ENCODE measurements around the gene BABAM2. TPM values are rescaled to one million over a fixed set of nuclear protein-coding genes. Genes with fewer than 3 reads are reported as not detected.
A peak's percentile ranks its signal among the peaks of the same experiment; 100 is the strongest.
"Not testable (repeated sequence)": the region's sequence is repeated elsewhere in the genome, so short reads cannot be mapped to it uniquely, and the experiment has no call there.

The BABAM2 gene
- total RNA-seq, 2 donors from 2014 or later, result 53.8 to 66.6 TPM

GRCh38 chr2:27954771-27955383 lies 64.3 kb downstream of the BABAM2 start:
- H3K36me3 Mint-ChIP-seq, result peaks cover 31% of the 10 kb centered on the region
- H3K4me1 Mint-ChIP-seq (ENCODE audit: low read depth in 2 of 2), result peaks cover 59 to 94% of the 10 kb centered on the region in 2 donors
- no peaks in the 10 kb centered on the region for H3K27me3 Mint-ChIP-seq
- ATAC-seq (peak; percentile 86 to 90), DNase-seq (ENCODE audit: low spot score) (peak; percentile 72)
- H3K27ac Mint-ChIP-seq, result peak overlapping the region; percentile 90 to 94
- peak overlapping the region; percentile 77 for H3K4me3 Mint-ChIP-seq
- no peaks in the 10 kb centered on the region for H3K9me3 Mint-ChIP-seq

GRCh38 chr2:27955384-27956161 lies 65.0 kb downstream of the BABAM2 start:
- no peaks in the 10 kb centered on the region for H3K27me3 Mint-ChIP-seq
- DNase-seq (ENCODE audit: low spot score), result no peak
- H3K27ac Mint-ChIP-seq, result peak overlapping the region; percentile 90 to 94
- ATAC-seq, result no peak
- H3K36me3 Mint-ChIP-seq, result peaks cover 31% of the 10 kb centered on the region
- H3K9me3 Mint-ChIP-seq, result no peaks in the 10 kb centered on the region
- peaks cover 65 to 97% of the 10 kb centered on the region in 2 donors for H3K4me1 Mint-ChIP-seq (ENCODE audit: low read depth in 2 of 2)
- H3K4me3 Mint-ChIP-seq, result peak overlapping the region; percentile 77

- Mint-ChIP-seq H3K27me3 (no peaks in the 10 kb centered on the region), H3K27ac (peak overlapping the region; percentile 90 to 94), H3K36me3 (peaks cover 22% of the 10 kb centered on the region), H3K4me3 (peak overlapping the region; percentile 56), H3K4me1 (ENCODE audit: low read depth in 2 of 2) (peaks cover 65 to 94% of the 10 kb centered on the region in 2 donors), H3K9me3 (no peaks in the 10 kb centered on the region)
- DNase-seq (ENCODE audit: low spot score) (no peak), ATAC-seq (no peak)
These were observed 66.4 kb downstream of the BABAM2 start for GRCh38 chr2:27956888-27957287.

GRCh38 chr2:27958711-27959378 lies 68.3 kb downstream of the BABAM2 start:
- peaks cover 58 to 81% of the 10 kb centered on the region in 2 donors for H3K4me1 Mint-ChIP-seq (ENCODE audit: low read depth in 2 of 2)
- H3K27ac Mint-ChIP-seq, result peak overlapping the region; percentile 90 to 94
- H3K36me3 Mint-ChIP-seq, result peaks cover 12% of the 10 kb centered on the region
- H3K9me3 Mint-ChIP-seq, result no peaks in the 10 kb centered on the region
- no peak for ATAC-seq
- no peak for DNase-seq (ENCODE audit: low spot score)
- no peaks in the 10 kb centered on the region for H3K27me3 Mint-ChIP-seq
- H3K4me3 Mint-ChIP-seq, result peak overlapping the region; percentile 79

- Mint-ChIP-seq H3K27ac (peak overlapping the region; percentile 90 to 94), H3K4me1 (ENCODE audit: low read depth in 2 of 2) (peaks cover 58 to 78% of the 10 kb centered on the region in 2 donors), H3K27me3 (no peaks in the 10 kb centered on the region), H3K4me3 (peak overlapping the region; percentile 79), H3K36me3 (peaks cover 12% of the 10 kb centered on the region), H3K9me3 (no peaks in the 10 kb centered on the region)
- ATAC-seq (no peak), DNase-seq (ENCODE audit: low spot score) (no peak)
These were observed 69.0 kb downstream of the BABAM2 start for GRCh38 chr2:27959496-27959895.

- Mint-ChIP-seq H3K27me3 (no peaks in the 10 kb centered on the region), H3K4me1 (ENCODE audit: low read depth in 2 of 2) (peaks cover 49 to 72% of the 10 kb centered on the region in 2 donors), H3K4me3 (peak overlapping the region; percentile 79), H3K27ac (peak overlapping the region; percentile 90 to 94), H3K36me3 (peaks cover 12% of the 10 kb centered on the region), H3K9me3 (no peaks in the 10 kb centered on the region)
- peak; percentile 82 to 89 for ATAC-seq
- no peak for DNase-seq (ENCODE audit: low spot score)
These were observed 69.8 kb downstream of the BABAM2 start for GRCh38 chr2:27960237-27960912.

GRCh38 chr2:27962006-27962405 lies 71.5 kb downstream of the BABAM2 start:
- Mint-ChIP-seq H3K27me3 (no peaks in the 10 kb centered on the region), H3K4me1 (ENCODE audit: low read depth in 2 of 2) (peaks cover 54 to 72% of the 10 kb centered on the region in 2 donors), H3K9me3 (no peaks in the 10 kb centered on the region), H3K36me3 (peaks cover 22% of the 10 kb centered on the region), H3K27ac (peak overlapping the region; percentile 90 to 94), H3K4me3 (peak overlapping the region; percentile 15)
- ATAC-seq (no peak), DNase-seq (ENCODE audit: low spot score) (no peak)

- no peak for DNase-seq (ENCODE audit: low spot score)
- peak overlapping the region in 1 of 2 donors; percentile 60 for H3K27ac Mint-ChIP-seq
- H3K9me3 Mint-ChIP-seq, result peaks cover 5% of the 10 kb centered on the region
- no peak overlapping the region for H3K4me3 Mint-ChIP-seq
- no peak for ATAC-seq
- H3K4me1 Mint-ChIP-seq (ENCODE audit: low read depth in 2 of 2), result peaks cover 46 to 65% of the 10 kb centered on the region in 2 donors
- peaks cover 22% of the 10 kb centered on the region for H3K36me3 Mint-ChIP-seq
- H3K27me3 Mint-ChIP-seq, result no peaks in the 10 kb centered on the region
These were observed 72.9 kb downstream of the BABAM2 start for GRCh38 chr2:27963472-27963871.

- DNase-seq (ENCODE audit: low spot score), result no peak
- Mint-ChIP-seq H3K4me3 (no peak overlapping the region), H3K9me3 (peaks cover 10% of the 10 kb centered on the region), H3K27ac (peak overlapping the region in 1 of 2 donors; percentile 60), H3K4me1 (ENCODE audit: low read depth in 2 of 2) (peaks cover 46 to 65% of the 10 kb centered on the region in 2 donors), H3K36me3 (peaks cover 27% of the 10 kb centered on the region), H3K27me3 (no peaks in the 10 kb centered on the region)
- ATAC-seq, result no peak
These were observed 73.5 kb downstream of the BABAM2 start for GRCh38 chr2:27964067-27964466.

- Mint-ChIP-seq H3K9me3 (peaks cover 12% of the 10 kb centered on the region), H3K4me1 (ENCODE audit: low read depth in 2 of 2) (peaks cover 38 to 58% of the 10 kb centered on the region in 2 donors), H3K27ac (peak overlapping the region; percentile 53 to 85), H3K4me3 (peak overlapping the region; percentile 51), H3K36me3 (peaks cover 34% of the 10 kb centered on the region), H3K27me3 (no peaks in the 10 kb centered on the region)
- ATAC-seq (no peak), DNase-seq (ENCODE audit: low spot score) (no peak)
These were observed 75.3 kb downstream of the BABAM2 start for GRCh38 chr2:27965841-27966240.

- no peaks in the 10 kb centered on the region for H3K27me3 Mint-ChIP-seq
- H3K36me3 Mint-ChIP-seq, result peaks cover 35% of the 10 kb centered on the region
- H3K9me3 Mint-ChIP-seq, result peaks cover 12% of the 10 kb centered on the region
- H3K4me3 Mint-ChIP-seq, result peak overlapping the region; percentile 24
- H3K4me1 Mint-ChIP-seq (ENCODE audit: low read depth in 2 of 2), result peaks cover 34 to 55% of the 10 kb centered on the region in 2 donors
- DNase-seq (ENCODE audit: low spot score) (no peak), ATAC-seq (no peak)
- peak overlapping the region in 1 of 2 donors; percentile 85 for H3K27ac Mint-ChIP-seq
These were observed 75.9 kb downstream of the BABAM2 start for GRCh38 chr2:27966466-27966865.

- Mint-ChIP-seq H3K4me1 (ENCODE audit: low read depth in 2 of 2) (peaks cover 35 to 56% of the 10 kb centered on the region in 2 donors), H3K4me3 (no peak overlapping the region), H3K36me3 (peaks cover 35% of the 10 kb centered on the region), H3K27me3 (no peaks in the 10 kb centered on the region), H3K27ac (peak overlapping the region in 1 of 2 donors; percentile 85), H3K9me3 (peaks cover 12% of the 10 kb centered on the region)
- DNase-seq (ENCODE audit: low spot score) (no peak), ATAC-seq (no peak)
These were observed 76.5 kb downstream of the BABAM2 start for GRCh38 chr2:27967076-27967475.

GRCh38 chr2:27968045-27968444 lies 77.5 kb downstream of the BABAM2 start:
- not testable (repeated sequence) for DNase-seq (ENCODE audit: low spot score); H3K27me3 Mint-ChIP-seq; H3K4me3 Mint-ChIP-seq; ATAC-seq
- Mint-ChIP-seq H3K36me3 (peaks cover 35% of the 10 kb centered on the region), H3K4me1 (ENCODE audit: low read depth in 2 of 2) (peaks cover 37 to 55% of the 10 kb centered on the region in 2 donors), H3K27ac (peak overlapping the region in 1 of 2 donors; percentile 2), H3K9me3 (peaks cover 12% of the 10 kb centered on the region)
